Measurements from ENCODE around the gene ANKS6.

GRCh38 chr9:98730871-98731270 is 65.5 kb downstream of the ANKS6 start:
- TF ChIP-seq POLR2A (IDR thresholded peaks at IDR 0.05) = no peak
- no peak for TF ChIP-seq CTCF (IDR thresholded peaks at IDR 0.05)

Measured in breast epithelium (tissue), 3 donors.